EH (cell line): ENCODE measurements around the gene MBD1.
"Not testable (repeated sequence)": the region's sequence is repeated elsewhere in the genome, so short reads cannot be mapped to it uniquely, and the experiment has no call there.

Source experiments
- DNase-seq: peaks from one replicate; pipeline ENCODE4 v3.0.0-alpha.2; 2015; ENCODE audit warnings: low read depth

MBD1 gene, protein sequence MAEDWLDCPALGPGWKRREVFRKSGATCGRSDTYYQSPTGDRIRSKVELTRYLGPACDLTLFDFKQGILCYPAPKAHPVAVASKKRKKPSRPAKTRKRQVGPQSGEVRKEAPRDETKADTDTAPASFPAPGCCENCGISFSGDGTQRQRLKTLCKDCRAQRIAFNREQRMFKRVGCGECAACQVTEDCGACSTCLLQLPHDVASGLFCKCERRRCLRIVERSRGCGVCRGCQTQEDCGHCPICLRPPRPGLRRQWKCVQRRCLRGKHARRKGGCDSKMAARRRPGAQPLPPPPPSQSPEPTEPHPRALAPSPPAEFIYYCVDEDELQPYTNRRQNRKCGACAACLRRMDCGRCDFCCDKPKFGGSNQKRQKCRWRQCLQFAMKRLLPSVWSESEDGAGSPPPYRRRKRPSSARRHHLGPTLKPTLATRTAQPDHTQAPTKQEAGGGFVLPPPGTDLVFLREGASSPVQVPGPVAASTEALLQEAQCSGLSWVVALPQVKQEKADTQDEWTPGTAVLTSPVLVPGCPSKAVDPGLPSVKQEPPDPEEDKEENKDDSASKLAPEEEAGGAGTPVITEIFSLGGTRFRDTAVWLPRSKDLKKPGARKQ

DNA sequence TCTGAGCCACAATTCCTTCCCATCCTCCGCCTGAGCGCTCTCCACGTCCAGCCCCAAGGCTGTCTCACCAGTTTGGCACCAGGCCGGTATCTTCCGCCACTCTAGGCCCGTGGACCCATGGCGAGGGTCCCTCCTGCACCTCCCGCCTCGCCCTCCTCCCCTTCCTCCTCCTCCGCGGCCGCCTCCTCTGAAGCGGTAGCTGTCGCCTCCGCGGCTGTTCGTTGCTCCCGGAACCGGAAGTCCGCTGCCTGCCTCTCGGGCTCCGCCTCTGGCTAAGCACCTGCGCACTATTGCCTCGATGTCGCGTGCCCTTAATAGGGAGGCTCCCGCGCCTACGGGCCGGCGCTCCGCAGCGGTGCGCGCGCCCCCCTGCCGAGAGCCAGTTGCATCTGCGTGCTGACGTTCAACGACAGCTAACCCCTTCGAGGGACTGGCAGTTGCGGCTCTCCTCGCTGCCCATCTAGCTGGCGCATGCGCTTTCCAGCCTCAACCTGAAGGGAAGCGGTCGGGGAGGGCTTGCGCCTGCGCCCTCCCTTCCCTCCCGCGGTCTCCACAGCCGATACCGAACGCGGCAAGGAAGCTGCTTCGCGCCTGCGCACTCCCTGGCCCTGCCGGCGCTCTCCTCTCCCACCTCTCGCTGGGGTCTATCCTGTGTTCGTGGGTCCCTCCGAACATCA, at the start of gene MBD1:
TSS of gene MBD1 (minus strand) at position 229 of the 677 bp plus-strand sequence. CDS start 1,531 bp downstream, outside the sequence.
- peak; percentile 99 for DNase-seq

DNA sequence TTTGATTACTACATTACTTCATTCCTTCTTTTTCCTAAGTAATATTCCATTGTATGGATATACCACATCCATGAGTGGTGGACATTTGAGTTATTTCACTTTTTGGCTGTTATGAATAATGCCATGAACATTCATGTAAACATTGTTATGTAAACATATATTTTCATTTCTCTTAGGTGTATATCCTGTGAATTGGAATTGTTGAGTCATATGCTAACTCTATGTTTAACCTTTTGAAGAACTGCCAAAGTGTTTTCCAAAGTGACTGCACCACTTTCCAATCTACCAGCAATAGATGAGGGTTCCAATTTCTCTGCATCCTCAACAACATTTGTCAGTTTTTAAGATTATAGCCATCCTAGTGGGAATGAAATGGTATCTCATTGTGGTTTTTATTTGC, 48.9 kb upstream of the MBD1 start:
- no peak for DNase-seq

DNA sequence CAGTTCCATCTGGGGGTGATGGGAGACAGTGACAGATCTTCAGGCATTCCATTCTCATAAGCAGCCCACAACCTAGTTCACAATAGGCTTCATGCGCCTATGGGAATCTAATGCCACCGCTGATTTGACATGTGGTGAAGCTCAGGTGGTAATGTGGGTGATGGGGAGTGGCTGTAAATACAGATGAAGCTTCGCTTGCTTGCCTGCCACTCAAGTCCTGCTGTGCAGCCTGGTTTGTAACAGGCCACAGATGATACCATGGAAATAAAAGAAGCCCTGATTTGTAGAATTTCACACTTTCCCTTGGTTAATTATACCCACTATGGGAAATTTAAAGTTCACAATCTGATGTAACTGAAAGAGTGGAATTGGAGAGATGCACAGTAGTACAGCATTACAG, 46.7 kb upstream of the MBD1 start:
- DNase-seq: no peak

DNA sequence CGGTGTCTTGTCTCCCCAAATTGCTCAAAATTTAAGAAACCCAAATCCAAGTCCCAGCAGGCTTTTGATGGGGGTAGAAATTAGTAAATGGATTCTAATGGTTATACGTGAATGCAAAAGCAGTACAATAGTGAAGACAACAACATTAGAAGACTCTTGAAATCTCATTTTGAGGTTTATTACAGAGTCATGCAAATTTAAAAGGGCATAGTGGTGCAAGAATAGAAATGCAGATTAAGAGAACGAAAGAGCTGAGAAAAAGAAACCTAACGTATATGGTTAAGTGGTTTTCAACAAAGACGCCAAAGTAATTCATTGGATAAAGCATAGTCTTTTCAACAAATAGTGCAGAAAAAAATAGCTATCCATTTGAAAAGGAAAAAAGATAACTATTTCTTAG, 39.4 kb upstream of the MBD1 start:
- no peak for DNase-seq

DNA sequence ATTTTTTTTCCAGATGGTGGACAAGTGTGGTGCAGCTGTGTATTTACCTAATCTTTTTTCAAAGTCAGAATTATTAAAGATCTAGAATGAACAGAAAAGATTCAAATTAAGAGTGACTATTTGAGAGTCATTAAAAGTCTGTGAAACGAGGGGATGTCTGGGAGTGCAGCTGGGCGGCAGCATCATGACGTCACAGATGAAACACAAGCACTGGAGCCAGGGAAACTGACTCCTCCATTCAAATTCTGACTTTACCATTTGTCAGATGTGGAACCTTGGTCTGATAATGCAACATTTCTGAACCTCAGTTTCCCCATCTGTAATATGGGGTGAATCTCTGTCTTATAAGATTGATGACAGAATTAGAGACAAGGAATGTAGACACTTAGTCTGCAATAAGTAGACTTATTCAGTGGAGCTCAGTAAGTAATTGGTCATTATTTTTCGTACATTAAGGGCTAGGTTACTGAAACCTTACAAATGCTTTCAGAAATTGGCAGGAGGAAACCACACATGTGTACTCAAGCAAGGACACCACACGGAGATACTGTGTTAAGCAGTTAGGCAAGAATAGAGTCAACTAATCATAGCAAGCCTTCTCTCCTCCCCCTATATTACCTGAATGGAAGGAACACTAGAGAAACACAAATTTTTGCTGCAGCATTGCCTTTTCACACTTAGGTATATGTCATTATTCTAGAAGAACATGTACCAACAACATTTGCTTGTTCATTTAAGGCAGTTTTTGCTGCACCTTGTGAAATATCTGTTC, 34.0 kb upstream of the MBD1 start:
- DNase-seq: no peak

DNA sequence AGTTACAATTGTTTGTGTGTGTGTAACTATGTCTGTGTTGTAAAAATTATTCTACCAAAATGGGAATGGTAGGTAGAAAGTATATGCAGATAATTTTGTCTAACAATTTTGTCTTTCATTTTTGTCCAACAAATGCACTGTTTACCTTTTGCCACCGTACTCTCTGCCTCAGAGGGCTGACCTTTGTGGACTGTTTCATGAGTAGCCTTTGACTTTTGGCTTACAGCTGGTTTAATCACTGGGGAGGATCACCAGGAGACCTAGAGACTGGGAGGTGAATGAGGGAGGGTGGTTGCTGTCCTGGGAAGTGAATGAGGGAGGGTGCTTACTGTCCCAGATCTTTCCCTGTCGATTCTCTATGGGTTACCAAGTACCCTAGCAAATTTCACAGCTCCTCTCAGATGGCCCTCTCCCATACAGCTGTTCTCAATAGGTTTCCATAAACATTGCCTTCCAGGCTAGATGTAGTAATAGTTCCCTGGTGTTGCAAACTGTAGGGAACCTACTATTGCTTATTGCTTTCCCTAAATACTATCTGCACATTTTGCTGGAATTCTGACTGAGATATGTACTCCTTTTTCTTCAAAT, 32.6 kb upstream of the MBD1 start:
- DNase-seq: no peak

DNA sequence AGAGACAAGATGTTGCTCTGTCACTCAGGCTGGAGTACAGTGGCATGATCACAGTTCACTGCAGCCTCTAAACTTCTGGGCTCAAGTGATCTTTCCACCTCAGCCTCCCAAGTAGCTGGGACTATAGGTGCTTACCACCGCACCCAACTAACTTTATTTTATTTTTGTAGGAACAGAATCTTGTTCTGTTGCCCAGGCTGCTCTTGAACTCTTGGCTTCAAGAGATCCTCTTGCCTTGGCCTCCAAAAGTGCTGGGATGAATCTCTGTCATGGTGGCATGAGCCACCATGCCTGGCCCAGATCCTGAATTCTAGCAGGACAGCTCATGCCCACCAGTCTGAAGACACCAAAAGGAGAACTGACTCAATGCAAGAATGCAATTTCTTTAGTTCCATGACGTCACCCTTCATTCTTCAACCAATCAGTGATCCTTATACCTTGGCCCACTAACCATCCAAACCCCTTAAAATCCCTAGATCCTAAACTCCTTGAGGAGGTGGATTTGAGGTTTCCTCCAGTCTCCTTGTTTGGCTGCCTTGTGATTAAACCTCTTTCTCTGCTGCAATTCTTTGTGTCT, 31.8 kb upstream of the MBD1 start:
- no peak for DNase-seq

DNA sequence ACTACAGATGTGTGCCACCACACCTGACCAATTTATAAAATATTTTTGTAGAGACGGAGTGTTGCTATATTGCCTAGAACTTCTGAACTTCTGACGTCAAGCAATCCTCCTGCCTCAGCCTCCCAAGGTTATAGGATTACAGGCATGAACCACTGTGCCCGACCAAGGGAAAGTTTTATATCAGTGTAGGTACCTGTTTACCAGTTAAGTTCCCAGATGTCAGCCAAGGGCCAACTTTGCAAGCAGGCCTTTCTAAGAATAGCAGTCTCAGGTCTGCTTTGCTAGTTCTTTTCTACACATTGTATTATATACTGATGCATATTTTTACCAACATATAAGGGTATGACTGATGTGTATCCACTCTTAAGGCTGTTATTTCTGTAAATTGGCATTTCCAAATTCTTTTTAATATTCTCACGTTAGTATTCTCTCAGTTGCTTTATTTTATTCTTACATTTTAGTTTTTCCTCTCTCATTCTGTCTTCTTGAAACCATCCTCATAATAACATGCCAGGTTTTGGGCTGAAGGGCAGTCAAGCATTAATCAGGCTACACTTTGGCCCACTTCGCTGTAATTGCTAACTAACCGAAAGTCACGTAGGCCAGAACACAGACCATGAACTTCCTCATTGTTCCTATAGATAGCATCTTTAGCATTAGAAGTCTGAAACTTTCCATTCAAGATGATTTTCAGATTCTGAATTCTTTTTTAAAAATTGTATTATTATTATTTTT, 31.1 kb upstream of the MBD1 start:
- DNase-seq: no peak

DNA sequence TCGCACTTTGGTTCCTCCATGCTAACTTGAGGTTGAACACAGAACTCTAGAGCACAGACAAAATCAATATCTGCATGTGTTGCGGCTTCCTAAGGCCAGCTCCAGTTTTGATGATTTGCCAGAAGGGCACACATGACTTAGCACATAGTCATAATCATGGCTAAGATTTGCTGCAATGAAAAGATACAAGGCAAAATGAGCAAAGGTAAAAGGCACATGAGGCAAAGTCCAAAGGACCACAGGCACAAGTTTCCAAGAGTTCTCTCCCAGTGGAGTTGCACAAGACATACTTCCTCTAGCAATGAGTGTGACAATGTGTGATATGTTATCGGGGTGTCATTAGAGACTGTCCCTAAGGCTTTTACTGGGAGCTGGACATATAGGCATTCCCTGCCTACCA, 30.3 kb upstream of the MBD1 start:
- no peak for DNase-seq

DNA sequence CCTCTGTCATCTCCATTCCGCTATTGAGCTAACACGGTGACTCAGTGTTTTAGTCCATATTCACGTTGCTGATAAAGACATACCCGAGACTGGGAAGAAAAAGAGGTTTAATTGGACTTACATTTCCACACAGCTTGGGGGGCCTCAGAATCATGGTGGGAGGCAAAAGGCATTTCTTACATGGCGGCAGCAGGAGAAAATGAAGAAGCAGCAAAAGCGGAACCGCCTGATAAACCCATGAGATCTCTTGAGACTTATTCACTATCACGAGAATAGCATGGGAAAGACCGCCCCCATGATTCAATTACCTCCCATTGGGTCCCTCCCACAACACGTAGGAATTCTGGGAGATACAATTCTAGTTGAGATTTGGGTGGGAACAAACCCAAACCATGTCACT, 28.8 kb upstream of the MBD1 start:
- DNase-seq: no peak

DNA sequence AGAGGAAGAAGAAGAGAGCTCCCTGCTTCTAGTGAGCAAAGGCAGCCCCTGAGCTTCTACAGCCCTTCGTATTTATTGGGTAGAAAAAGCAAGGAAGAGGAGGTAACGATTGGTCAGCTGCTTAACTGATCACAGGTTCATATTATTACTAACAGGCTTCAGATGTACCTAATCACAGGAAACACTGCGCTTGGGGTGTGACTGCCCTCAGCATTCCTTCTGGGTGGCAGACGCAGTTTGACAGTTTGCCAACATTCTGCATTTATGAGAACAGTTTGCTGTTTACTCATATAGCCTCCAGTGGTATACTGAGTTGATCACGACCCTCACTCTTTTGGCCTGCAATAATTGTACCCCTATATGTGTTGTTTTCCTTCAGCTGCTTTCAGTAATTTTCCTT, 27.5 kb upstream of the MBD1 start:
- DNase-seq: not testable (repeated sequence)

DNA sequence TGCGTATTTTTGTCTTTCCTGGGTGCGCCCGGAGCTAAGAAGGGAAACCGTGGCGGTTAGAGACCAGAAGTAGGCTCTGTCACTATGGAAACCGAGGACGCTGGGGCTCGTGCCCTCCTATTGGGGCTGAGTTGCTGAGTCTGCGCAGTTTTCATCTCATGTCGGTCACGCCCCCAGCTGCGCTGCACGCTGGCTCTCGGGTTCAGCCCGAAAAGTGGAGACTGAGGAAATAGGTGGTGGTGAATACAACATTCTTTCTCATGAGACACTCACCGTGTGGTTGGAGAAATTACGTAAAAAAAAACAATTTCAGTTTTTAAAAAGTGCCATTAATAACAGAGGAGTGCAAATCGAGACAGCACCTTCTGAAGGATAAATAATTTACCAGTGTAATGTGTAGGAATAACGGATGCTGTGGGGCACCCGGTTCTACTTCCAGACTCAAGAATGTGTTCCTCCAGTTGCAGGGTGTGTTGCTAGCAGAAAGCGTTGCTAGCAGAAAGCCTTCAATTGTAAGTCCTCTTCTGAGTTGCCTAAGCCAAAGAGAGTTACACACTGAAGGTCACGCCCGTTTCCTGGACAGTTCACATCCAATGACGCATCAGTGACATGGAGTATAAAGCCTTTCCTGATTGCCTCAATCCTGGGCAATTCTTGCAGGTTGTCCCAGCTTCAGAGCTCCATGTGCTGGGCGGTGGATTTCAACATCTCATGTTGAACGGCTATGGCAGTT, 26.6 kb upstream of the MBD1 start:
- DNase-seq: peak; percentile 91

DNA sequence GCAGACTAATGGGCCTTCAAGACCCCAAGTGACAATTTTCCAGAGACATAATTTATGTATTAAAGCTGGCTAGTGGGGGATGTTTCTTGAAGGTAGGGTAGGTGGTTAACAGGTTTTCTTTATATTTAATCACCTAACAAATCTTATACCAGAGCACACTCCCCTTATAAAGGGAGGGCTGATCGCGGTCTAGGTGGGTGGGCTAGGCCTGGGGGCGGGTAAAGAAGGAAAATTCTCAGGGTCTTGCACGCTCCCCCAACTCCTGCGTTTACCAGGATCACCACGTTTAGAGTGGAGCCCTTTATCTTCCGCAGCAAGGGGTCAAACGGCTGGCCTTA, 26.0 kb upstream of the MBD1 start:
- DNase-seq: no peak

DNA sequence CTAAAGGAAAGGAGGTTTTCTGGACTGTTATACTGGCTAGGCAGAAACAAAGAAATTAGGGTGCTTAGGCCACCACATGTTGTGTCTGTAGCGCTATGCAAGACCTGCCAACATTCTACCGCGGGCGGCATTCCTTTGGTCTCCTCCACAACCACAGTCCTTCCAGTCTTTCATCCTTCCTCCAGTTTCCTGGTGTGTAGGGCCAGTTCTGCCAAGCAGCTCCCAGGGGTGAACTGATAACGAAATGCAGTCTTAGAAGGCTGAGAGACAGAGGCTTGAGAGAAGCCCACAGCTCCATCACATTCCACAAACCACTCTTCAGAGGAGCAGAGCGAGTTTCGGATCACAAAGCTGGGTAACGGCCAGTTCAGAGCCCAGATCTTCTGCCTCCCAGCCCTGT, 25.6 kb upstream of the MBD1 start:
- DNase-seq: peak; percentile 32

DNA sequence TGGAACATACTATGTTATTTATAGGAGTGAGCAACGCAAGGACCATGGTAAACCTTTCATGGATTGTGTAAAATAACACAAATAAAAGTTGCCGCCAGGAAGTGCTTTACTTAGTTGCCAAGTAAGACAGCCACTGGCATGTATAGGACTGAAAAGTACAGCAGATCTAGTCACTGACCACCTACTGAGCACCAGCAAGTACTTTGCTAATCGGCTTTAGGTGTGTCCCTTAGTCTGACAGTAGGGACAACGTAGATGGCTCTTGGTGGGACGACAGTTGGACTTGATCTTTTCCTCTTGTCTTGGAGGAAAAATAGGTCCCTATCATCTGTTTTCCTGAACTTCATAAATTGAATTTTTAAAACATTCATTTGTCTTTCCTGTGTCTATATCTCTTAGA, 19.8 kb upstream of the MBD1 start:
- no peak for DNase-seq

DNA sequence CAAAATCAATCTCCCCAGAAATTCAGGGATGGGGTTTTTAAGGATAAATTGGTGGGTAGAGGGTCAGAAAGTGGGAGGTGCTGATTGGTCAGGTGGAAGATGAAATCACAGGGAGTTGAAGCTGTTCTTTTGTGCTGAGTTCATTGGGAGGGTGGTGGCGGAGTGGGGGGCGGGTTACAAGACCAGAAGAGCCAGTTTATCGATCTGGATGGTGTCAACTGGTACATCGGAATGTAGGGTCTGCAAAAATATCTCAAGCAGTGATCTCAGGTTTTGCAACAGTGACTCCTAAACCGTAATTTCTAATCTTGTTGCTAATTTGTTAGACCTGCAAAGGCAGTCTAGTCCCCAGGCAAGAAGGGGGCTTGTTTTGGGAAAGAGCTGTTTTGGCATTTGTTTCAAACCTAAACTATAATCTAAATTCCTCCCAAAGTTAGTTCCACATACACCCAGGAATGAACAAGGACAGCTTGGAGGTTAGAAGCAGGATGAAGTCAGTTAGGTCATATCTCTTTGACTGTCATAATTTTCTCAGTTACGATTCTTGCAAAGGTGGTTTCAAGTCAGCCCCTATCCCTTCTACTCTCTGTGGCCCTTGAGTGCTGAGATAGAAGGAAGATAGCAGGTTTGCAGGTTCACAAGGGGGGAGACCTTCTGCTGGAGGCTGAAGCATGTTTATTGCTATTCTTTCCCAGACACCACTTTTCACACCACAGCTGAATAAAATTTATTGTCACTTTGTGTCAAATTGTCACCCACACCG, 18.5 kb upstream of the MBD1 start:
- no peak for DNase-seq

DNA sequence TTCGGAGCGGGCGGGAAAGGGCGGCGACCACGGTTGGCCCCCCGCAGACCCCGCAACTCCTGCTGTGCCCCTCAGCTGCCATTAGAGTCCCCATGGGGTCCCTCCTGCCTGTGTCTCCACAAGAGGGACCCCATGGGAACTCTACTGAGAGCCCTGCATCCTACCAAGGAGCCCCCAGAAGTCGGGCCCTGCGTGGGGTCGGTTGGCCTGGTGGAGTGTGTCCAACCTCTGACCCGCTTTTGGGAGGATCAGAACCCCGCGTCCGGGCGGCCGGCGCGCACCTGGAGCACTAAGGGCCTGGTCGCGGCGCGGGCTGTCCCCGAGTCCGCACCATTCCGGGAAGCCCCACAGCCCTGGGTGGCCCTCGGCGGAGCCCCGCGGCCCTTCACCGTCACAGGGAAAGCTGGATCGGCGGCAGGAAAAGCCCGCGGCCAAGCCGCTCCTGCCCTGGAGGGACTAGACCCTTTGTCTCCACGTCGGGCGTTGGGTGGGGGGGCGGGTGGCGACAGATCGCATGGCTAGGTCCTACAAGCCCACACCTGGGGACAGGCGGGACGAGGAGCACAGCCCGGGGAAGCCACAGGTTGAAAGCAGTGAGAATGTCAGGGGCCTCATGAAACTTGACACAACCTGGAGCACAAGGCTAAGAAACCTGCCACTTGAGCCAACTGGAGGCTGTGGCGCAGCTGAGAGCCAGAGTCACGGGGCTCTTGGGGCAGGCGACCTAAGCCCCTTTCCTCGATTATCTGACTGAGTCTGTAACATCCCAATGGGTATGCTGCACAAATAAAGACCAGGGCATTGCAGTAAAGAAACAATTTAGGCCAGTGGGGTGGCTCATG, 17.3 kb upstream of the MBD1 start:
- no peak for DNase-seq

DNA sequence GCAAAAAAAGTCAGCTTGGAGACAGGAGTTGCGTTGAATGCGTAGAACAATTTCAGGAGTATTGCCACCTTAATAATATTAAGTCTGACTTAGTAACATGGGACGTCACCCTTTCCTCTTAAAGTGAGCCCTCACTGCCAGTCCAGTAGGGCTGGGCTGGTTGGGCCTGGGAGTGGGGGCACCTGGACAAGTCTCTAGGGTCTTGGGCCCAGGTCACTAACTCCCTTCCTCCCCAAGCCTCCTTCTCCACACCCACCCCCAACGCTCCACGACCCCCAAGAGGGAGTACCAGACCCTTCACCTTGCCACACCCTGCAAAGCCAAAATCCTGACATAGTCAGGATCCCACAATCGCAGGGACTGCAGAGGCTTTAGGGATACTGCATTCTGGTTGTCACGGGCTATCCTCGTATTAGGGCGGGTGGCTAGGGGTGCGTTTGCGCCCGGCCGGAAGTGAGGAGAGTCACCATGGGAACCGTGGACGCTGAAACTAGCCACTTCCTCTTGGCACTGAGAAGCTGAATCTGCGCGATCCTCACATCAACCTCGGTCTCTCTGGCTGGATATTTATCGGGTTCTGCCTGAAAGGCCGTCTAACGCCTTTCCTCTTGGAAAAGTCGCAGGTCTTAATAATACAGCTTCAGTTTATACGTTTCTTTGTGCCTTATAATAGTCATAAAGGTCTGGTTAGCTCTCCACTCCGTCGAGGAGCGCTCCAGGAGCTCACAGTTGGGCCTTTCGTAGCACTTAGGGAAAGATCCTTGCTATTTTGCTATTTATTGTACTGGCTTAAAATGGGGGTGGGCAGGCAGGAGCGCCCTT, 16.5 kb upstream of the MBD1 start:
- peak; percentile 80 for DNase-seq
